GM15510 (cell line): Measurements from ENCODE around the gene KRTAP5-8.

Source experiments
- POLR2A ChIP-seq: IDR thresholded peaks from 3 replicates; pipeline ENCODE4 v1.6.1; 2011; ENCODE audit warnings: borderline replicate concordance; ENCODE audit not compliant: insufficient read length; ENCODE audit errors: extremely low read depth

KRTAP5-8 gene

GRCh38 chr11:71580057-71581003 lies 42.5 kb downstream of the KRTAP5-8 start:
- TF ChIP-seq POLR2A = no peak

GRCh38 chr11:71581826-71582225 lies 44.0 kb downstream of the KRTAP5-8 start:
- TF ChIP-seq POLR2A = no peak

- TF ChIP-seq POLR2A = no peak
Observed at GRCh38 chr11:71582309-71582895, 44.6 kb downstream of the KRTAP5-8 start, which contains the start of gene KRTAP5-11. KRTAP5-11 (minus strand) TSS chr11:71582875; CDS start chr11:71582837, 38 bp downstream.
